Tibial nerve (tissue), 4 donors: ENCODE data around the gene KIR3DL2. TPM values are rescaled to one million over a fixed set of nuclear protein-coding genes. Genes with fewer than 3 reads are reported as not detected.
"Not testable (repeated sequence)": the region's sequence is repeated elsewhere in the genome, so short reads cannot be mapped to it uniquely, and the experiment has no call there.

Source experiments
- DNase-seq, 2 donors: peaks; one replicate each; pipeline ENCODE4 v3.0.0-alpha.2; 2019; ENCODE audit warnings: low spot score in 2 of 2
- H3K27ac ChIP-seq, 4 donors: fragments of 200-600 bp; sonication (generic) in 3 of 4; one replicate each; pipeline ENCODE4 v1.5.1; 2017 to 2019; ENCODE audit warnings: mild to moderate bottlenecking in 1 of 4
- H3K27me3 ChIP-seq, 2 donors: fragments of 200-600 bp; sonication (generic) in 1 of 2; one replicate each; pipeline versions ENCODE4 v1.5.1 to v1.6.0; 2017 to 2019
- H3K36me3 ChIP-seq, 3 donors: fragments of 200-600 bp; sonication (generic); one replicate each; pipeline ENCODE4 v1.5.1; 2018 to 2019
- H3K4me1 ChIP-seq, 4 donors: fragments of 200-600 bp; sonication (generic) in 3 of 4; one replicate each; pipeline ENCODE4 v1.5.1; 2017 to 2019
- H3K4me3 ChIP-seq, 4 donors: fragments of 200-600 bp; sonication (generic) in 3 of 4; one replicate each; pipeline ENCODE4 v1.5.1; 2017 to 2019; ENCODE audit warnings: mild to moderate bottlenecking in 1 of 4, moderate library complexity in 1 of 4
- H3K9me3 ChIP-seq, 4 donors: fragments of 200-600 bp; sonication (generic) in 3 of 4; one replicate each; pipeline ENCODE4 v1.5.1; 2017 to 2019
- EP300 ChIP-seq, 2 donors: sonication (generic); formaldehyde crosslinking; IDR thresholded peaks; one replicate each; pipeline ENCODE4 v1.6.1; 2017; ENCODE audit warnings: antibody characterized with exemption in 2 of 2, mild to moderate bottlenecking in 1 of 2
- POLR2A ChIP-seq, 2 donors: fragments of 450-650 bp; IDR thresholded peaks; one replicate each; pipeline ENCODE4 v1.6.1; 2017; ENCODE audit warnings: antibody characterized with exemption in 2 of 2, mild to moderate bottlenecking in 2 of 2, moderate library complexity in 2 of 2
- WGBS, 2 donors: methylation state at CpG; one replicate each; pipeline ENCODE4 v1.1.5; 2018; 5-methylcytosine and 5-hydroxymethylcytosine counted together
- small RNA-seq: library from RNA; depleted of rRNA; stranded (forward); fragments of <200 nt; gene quantifications from one replicate; pipeline ENCODE3, GENCODE V24; 2016
- total RNA-seq, 4 donors: library from RNA; depleted of rRNA; stranded (reverse); fragments of >200 nt; gene quantifications; one replicate each; pipeline ENCODE4 v1.1.0, GENCODE V29; 2016
- TF ChIP-seq, protein P1 (sequence below), 5 experiments: fragments of 200-600 bp in 3 of 5; fragments of 450-650 bp in 2 of 5; sonication (generic) in 3 of 5; IDR thresholded peaks; one replicate each; pipeline ENCODE4 v1.5.1; 2016 to 2019; ENCODE audit warnings: antibody characterized with exemption in 5 of 5, mild to moderate bottlenecking in 3 of 5, moderate library complexity in 2 of 5

KIR3DL2 gene
- total RNA-seq, 4 donors from 2014 or later: not detected

DNA sequence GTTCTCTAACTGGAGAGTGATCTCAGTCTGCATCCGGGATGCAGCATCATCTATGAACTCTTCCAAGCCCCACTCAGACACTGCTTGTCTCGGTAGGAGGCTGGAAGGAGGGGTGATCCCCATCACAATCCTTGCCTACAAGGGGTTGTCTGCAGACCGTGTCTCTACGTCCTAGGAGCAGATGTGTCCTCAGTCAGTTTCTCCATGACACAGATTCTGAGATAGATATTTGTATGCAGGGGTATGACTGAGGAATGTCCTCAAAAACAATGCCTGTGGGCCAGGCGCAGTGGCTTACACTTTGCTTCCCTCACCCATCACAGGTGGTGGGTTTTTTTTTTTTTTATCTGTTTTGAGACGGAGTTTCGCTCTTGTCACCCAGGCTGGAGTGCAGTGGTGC is 56.6 kb downstream of the KIR3DL2 start:
- Histone ChIP-seq H3K9me3 (peaks cover 0 to 4% (median 0%) of the 10 kb centered on the region in 4 donors), H3K36me3 (no peaks in the 10 kb centered on the region), H3K27ac (no peak overlapping the region), H3K4me1 (no peaks in the 10 kb centered on the region), H3K27me3 (no peaks in the 10 kb centered on the region), H3K4me3 (no peak overlapping the region)
- TF ChIP-seq EP300 (IDR thresholded peaks at IDR 0.05) (no peak), POLR2A (IDR thresholded peaks at IDR 0.05) (no peak)
- TF ChIP-seq, protein P1, sequence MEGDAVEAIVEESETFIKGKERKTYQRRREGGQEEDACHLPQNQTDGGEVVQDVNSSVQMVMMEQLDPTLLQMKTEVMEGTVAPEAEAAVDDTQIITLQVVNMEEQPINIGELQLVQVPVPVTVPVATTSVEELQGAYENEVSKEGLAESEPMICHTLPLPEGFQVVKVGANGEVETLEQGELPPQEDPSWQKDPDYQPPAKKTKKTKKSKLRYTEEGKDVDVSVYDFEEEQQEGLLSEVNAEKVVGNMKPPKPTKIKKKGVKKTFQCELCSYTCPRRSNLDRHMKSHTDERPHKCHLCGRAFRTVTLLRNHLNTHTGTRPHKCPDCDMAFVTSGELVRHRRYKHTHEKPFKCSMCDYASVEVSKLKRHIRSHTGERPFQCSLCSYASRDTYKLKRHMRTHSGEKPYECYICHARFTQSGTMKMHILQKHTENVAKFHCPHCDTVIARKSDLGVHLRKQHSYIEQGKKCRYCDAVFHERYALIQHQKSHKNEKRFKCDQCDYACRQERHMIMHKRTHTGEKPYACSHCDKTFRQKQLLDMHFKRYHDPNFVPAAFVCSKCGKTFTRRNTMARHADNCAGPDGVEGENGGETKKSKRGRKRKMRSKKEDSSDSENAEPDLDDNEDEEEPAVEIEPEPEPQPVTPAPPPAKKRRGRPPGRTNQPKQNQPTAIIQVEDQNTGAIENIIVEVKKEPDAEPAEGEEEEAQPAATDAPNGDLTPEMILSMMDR (IDR thresholded peaks at IDR 0.05): no peak
- DNase-seq: no peak
- 72 to 79% methylated on average over 7 of the region's 7 CpGs for WGBS, 2 donors

DNA sequence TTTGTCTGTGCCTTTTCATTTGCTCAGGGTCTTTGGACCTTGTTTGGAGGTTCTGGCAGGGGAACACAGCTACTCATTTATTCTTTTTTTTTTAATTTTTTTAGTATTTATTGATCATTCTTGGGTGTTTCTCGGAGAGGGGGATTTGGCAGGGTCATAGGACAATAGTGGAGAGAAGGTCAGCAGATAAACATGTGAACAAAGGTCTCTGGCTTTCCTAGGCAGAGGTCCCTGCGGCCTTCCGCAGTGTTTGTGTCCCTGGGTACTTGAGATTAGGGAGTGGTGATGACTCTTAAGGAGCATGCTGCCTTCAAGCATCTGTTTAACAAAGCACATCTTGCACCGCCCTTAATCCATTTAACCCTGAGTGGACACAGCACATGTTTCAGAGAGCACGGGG is 57.7 kb downstream of the KIR3DL2 start:
- DNase-seq, H3K27me3 ChIP-seq, H3K27ac ChIP-seq, H3K36me3 ChIP-seq, H3K9me3 ChIP-seq, H3K4me3 ChIP-seq, H3K4me1 ChIP-seq: not testable (repeated sequence)
- WGBS, 2 donors: 71 to 79% methylated on average over 5 of the region's 5 CpGs

Small RNA genes within 50 kb of the gene (small RNA-seq; reads per million reads assigned to genes)
- not detected for gene RNU6-222P

Other genes starting within 250 kb of the KIR3DL2 start
- 10 to 100 TPM in 1 of 4 donors, 1 to 10 TPM in 2, under 1 TPM in 1; 0.59 to 15.3 (median 3.4) TPM for gene LILRB1, start 220.0 kb upstream of the KIR3DL2 start, total RNA-seq
- 1 to 10 TPM; 1.1 to 5.1 (median 2.4) TPM for gene LILRB4, start 187.5 kb upstream of the KIR3DL2 start, total RNA-seq
- not detected for gene KIR3DL3, start 126.0 kb upstream of the KIR3DL2 start, total RNA-seq
- not detected for gene KIR2DL3, start 111.9 kb upstream of the KIR3DL2 start, total RNA-seq
- not detected for gene KIR2DL1, start 80.7 kb upstream of the KIR3DL2 start, total RNA-seq
- not detected for gene KIR2DL4, start 46.8 kb upstream of the KIR3DL2 start, total RNA-seq
- under 1 TPM in 1 of 4 donors, not detected in 3; 0.22 TPM for gene KIR3DL1, start 34.0 kb upstream of the KIR3DL2 start, total RNA-seq
- gene KIR2DS4, start 17.8 kb upstream of the KIR3DL2 start, total RNA-seq: not detected
- 1 to 10 TPM in 1 of 4 donors, not detected in 3; 2.1 TPM for gene FCAR, start 23.8 kb downstream of the KIR3DL2 start, total RNA-seq
- gene NCR1, start 55.7 kb downstream of the KIR3DL2 start, total RNA-seq: 1 to 10 TPM in 1 of 4 donors, not detected in 3; 4.6 TPM
- not detected for gene NLRP7, start 97.1 kb downstream of the KIR3DL2 start, total RNA-seq
- gene NLRP2, start 115.9 kb downstream of the KIR3DL2 start, total RNA-seq: under 1 TPM in 1 of 4 donors, not detected in 3; under 0.01 TPM
- gene GP6, start 187.8 kb downstream of the KIR3DL2 start, total RNA-seq: 1 to 10 TPM in 1 of 4 donors, not detected in 3; 1.5 TPM
- gene RDH13, start 212.7 kb downstream of the KIR3DL2 start, total RNA-seq: 10 to 100 TPM in 2 of 4 donors, 1 to 10 TPM in 2; 6.3 to 25.7 (median 12.7) TPM
- 1 to 10 TPM in 1 of 4 donors, under 1 TPM in 1, not detected in 2; 0.44 to 1.2 TPM for gene EPS8L1, start 225.4 kb downstream of the KIR3DL2 start, total RNA-seq